Panc1 (cell line): ENCODE data around the gene DENND2D. TPM values are rescaled to one million over a fixed set of nuclear protein-coding genes. Genes with fewer than 3 reads are reported as not detected.

Experiments
- ATAC-seq: fragments of 200-7000 bp; cut with Tn5 transposase; 2 replicates; pipeline ENCODE4 v1.9.1; 2020; ENCODE audit warnings: mild to moderate bottlenecking, moderate library complexity
- BruUV-seq: library from RNA; stranded (reverse); fragments of 400-500 nt; replicated peaks from 2 replicates; lab custom pipeline; 2021; lab: Mats Ljungman, UMichigan
- CTCF ChIA-PET: fragments of 300-600 bp; sonication (Branson Sonifier 250); formaldehyde crosslinking; loops from one replicate; lab custom pipeline; 2022; ENCODE audit warnings: antibody characterized with exemption; lab: Charles Lee
- POLR2A ChIA-PET: fragments of 300-600 bp; sonication (Branson Sonifier 250); formaldehyde crosslinking; loops from one replicate; lab custom pipeline; 2022; ENCODE audit warnings: antibody characterized with exemption; lab: Charles Lee
- DNase-seq: peaks from one replicate; pipeline ENCODE4 v3.0.0-alpha.2; 2010; ENCODE audit warnings: low read depth, low spot score
- H3K27ac ChIP-seq: 2 replicates; pipeline ENCODE4 v1.5.1; 2011; ENCODE audit warnings: mild to moderate bottlenecking, low read length, inconsistent platforms
- H3K27me3 ChIP-seq: fragments of 200-500 bp; sonication (Bioruptor generic); 2 replicates; pipeline ENCODE4 v1.6.0; 2014; ENCODE audit warnings: low read length, inconsistent platforms; ENCODE audit not compliant: control insufficient read depth, insufficient read depth
- H3K36me3 ChIP-seq: fragments of 200-500 bp; sonication (Bioruptor generic); 2 replicates; pipeline ENCODE4 v1.5.1; 2014; ENCODE audit warnings: inconsistent platforms, mild to moderate bottlenecking, low read length, moderate library complexity; ENCODE audit not compliant: control insufficient read depth, insufficient read depth
- H3K4me1 ChIP-seq: 2 replicates; pipeline ENCODE4 v1.5.1; 2011; ENCODE audit warnings: inconsistent platforms, mild to moderate bottlenecking, low read length, moderate library complexity; ENCODE audit not compliant: control insufficient read depth, insufficient read depth
- H3K4me3 ChIP-seq, 2 experiments: 2 replicates each; pipeline ENCODE4 v1.5.1; 2011 to 2012; ENCODE audit warnings: low read depth in 2 of 2, low read length in 2 of 2, mild to moderate bottlenecking in 2 of 2, inconsistent platforms in 1 of 2, moderate library complexity in 1 of 2
- H3K9me3 ChIP-seq: fragments of 200-500 bp; sonication (Bioruptor generic); 2 replicates; pipeline ENCODE4 v1.5.1; 2014; ENCODE audit warnings: low read depth, mild to moderate bottlenecking, inconsistent platforms, low read length, moderate library complexity; ENCODE audit not compliant: control insufficient read depth, insufficient read depth
- POLR2AphosphoS5 ChIP-seq: IDR thresholded peaks from 2 replicates; pipeline ENCODE4 v1.6.1; 2012; ENCODE audit warnings: mild to moderate bottlenecking, low read depth, low read length, moderate library complexity
- SIN3A ChIP-seq: IDR thresholded peaks from 2 replicates; pipeline ENCODE4 v1.6.1; 2012; ENCODE audit warnings: low read depth, mild to moderate bottlenecking, low read length, moderate library complexity, borderline replicate concordance; ENCODE audit not compliant: insufficient read depth
- TCF7L2 ChIP-seq: IDR thresholded peaks from 2 replicates; pipeline ENCODE4 v1.6.1; 2011; ENCODE audit warnings: mild to moderate bottlenecking, low read depth, low read length, inconsistent platforms
- in situ Hi-C: cut with HindIII; loops from 2 replicates; pipeline ENCODE4 v1.10.0; 2016; ENCODE audit warnings: low sequenced_read_pairs, low pct_unique_long_range_greater_than_20kb
- intact Hi-C: fragments of 100-400 bp; cut with micrococcal nuclease; formaldehyde crosslinking; loops from one replicate; pipeline ENCODE4 v1.10.0; 2022; ENCODE audit not compliant: unreplicated experiment
- total RNA-seq: library from RNA; stranded (reverse); gene quantifications from one replicate; pipeline ENCODE4 v1.2.1, GENCODE V29; 2021; ENCODE audit not compliant: unreplicated experiment
- TF ChIP-seq, protein P1 (sequence below): fragments of 450-650 bp; IDR thresholded peaks from 2 replicates; pipeline ENCODE4 v1.5.1; 2017; ENCODE audit warnings: mild to moderate bottlenecking
- TF ChIP-seq, protein P2 (sequence below), 2 experiments: IDR thresholded peaks; 2 replicates each; pipeline ENCODE4 v1.6.1; 2011 to 2012; ENCODE audit warnings: low read depth in 2 of 2, control low read depth in 1 of 2, low read length in 1 of 2, mild to moderate bottlenecking in 1 of 2, moderate library complexity in 1 of 2; ENCODE audit not compliant: insufficient read depth in 1 of 2

Gene DENND2D
- total RNA-seq, 1 experiment from 2014 or later: 10.4 TPM

GRCh38 chr1:111145542-111145941 lies 54.9 kb downstream of the DENND2D start:
- H3K27me3 ChIP-seq: no peaks in the 10 kb centered on the region
- H3K27ac ChIP-seq: no peak overlapping the region
- H3K36me3 ChIP-seq: peaks cover 20% of the 10 kb centered on the region
- TF ChIP-seq TCF7L2 (no peak), POLR2AphosphoS5 (no peak), SIN3A (no peak)
- TF ChIP-seq, protein P1, sequence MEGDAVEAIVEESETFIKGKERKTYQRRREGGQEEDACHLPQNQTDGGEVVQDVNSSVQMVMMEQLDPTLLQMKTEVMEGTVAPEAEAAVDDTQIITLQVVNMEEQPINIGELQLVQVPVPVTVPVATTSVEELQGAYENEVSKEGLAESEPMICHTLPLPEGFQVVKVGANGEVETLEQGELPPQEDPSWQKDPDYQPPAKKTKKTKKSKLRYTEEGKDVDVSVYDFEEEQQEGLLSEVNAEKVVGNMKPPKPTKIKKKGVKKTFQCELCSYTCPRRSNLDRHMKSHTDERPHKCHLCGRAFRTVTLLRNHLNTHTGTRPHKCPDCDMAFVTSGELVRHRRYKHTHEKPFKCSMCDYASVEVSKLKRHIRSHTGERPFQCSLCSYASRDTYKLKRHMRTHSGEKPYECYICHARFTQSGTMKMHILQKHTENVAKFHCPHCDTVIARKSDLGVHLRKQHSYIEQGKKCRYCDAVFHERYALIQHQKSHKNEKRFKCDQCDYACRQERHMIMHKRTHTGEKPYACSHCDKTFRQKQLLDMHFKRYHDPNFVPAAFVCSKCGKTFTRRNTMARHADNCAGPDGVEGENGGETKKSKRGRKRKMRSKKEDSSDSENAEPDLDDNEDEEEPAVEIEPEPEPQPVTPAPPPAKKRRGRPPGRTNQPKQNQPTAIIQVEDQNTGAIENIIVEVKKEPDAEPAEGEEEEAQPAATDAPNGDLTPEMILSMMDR: no peak
- TF ChIP-seq, protein P2, sequence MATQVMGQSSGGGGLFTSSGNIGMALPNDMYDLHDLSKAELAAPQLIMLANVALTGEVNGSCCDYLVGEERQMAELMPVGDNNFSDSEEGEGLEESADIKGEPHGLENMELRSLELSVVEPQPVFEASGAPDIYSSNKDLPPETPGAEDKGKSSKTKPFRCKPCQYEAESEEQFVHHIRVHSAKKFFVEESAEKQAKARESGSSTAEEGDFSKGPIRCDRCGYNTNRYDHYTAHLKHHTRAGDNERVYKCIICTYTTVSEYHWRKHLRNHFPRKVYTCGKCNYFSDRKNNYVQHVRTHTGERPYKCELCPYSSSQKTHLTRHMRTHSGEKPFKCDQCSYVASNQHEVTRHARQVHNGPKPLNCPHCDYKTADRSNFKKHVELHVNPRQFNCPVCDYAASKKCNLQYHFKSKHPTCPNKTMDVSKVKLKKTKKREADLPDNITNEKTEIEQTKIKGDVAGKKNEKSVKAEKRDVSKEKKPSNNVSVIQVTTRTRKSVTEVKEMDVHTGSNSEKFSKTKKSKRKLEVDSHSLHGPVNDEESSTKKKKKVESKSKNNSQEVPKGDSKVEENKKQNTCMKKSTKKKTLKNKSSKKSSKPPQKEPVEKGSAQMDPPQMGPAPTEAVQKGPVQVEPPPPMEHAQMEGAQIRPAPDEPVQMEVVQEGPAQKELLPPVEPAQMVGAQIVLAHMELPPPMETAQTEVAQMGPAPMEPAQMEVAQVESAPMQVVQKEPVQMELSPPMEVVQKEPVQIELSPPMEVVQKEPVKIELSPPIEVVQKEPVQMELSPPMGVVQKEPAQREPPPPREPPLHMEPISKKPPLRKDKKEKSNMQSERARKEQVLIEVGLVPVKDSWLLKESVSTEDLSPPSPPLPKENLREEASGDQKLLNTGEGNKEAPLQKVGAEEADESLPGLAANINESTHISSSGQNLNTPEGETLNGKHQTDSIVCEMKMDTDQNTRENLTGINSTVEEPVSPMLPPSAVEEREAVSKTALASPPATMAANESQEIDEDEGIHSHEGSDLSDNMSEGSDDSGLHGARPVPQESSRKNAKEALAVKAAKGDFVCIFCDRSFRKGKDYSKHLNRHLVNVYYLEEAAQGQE (IDR thresholded peaks at IDR 0.05; ENCODE audit: insufficient read depth in 1 of 2, low read depth in 2 of 2, low read length in 1 of 2): no peak
- no peak overlapping the region for H3K4me3 ChIP-seq
- CTCF ChIA-PET: no interaction called here
- intact Hi-C loops: no loop called here
- peaks cover 9% of the 10 kb centered on the region; the same call in 1 of the 2 replicates for H3K4me1 ChIP-seq
- POLR2A ChIA-PET: interaction anchor here (0.5 kb wide), 1 partner anchor 303 kb away, joined by 13 read pairs; no protein-coding TSS in a partner anchor
- ATAC-seq (no peak), DNase-seq (no peak)
- H3K9me3 ChIP-seq: no peaks in the 10 kb centered on the region
- in situ Hi-C loops: no loop called here
- BruUV-seq: no TSS peak

GRCh38 chr1:111142356-111142975 lies 58.0 kb downstream of the DENND2D start:
- ATAC-seq: no peak
- Histone ChIP-seq H3K27me3 (no peaks in the 10 kb centered on the region), H3K4me3 (no peak overlapping the region), H3K27ac (no peak overlapping the region), H3K9me3 (no peaks in the 10 kb centered on the region), H3K4me1 (peaks cover 15% of the 10 kb centered on the region; the same call in 1 of the 2 replicates), H3K36me3 (peaks cover 11% of the 10 kb centered on the region)
- intact Hi-C loops (no loop called here), in situ Hi-C loops (no loop called here)
- ChIA-PET CTCF (no interaction called here), POLR2A (no interaction called here)
- TF ChIP-seq, protein P2 (IDR thresholded peaks at IDR 0.05; ENCODE audit: insufficient read depth in 1 of 2, low read depth in 2 of 2, low read length in 1 of 2): no peak
- TF ChIP-seq TCF7L2 (no peak), SIN3A (no peak), POLR2AphosphoS5 (no peak)
- TF ChIP-seq, protein P1: no peak
- no TSS peak for BruUV-seq
- no peak for DNase-seq
